K562 (cell line): Measurements from ENCODE around the gene GXYLT2. TPM values are rescaled to one million over a fixed set of nuclear protein-coding genes. Genes with fewer than 3 reads are reported as not detected.

Experiments
- ATAC-seq: fragments of 200-7000 bp; cut with Tn5 transposase; 3 replicates; pipeline ENCODE4 v1.9.1; 2020; ENCODE audit warnings: moderate library complexity
- BruUV-seq: library from RNA; stranded (reverse); fragments of 400-500 nt; replicated peaks from 2 replicates; lab custom pipeline; 2021; lab: Mats Ljungman, UMichigan
- CTCF ChIA-PET: fragments of 300-600 bp; formaldehyde crosslinking; extraction: SDS; loops from one replicate; lab custom pipeline; 2021; ENCODE audit warnings: low intra/inter-chr PET ratio; lab: Yijun Ruan, JAX
- POLR2A ChIA-PET: fragments of 300-600, 350-650 bp; sonication (Branson Sonifier 250); formaldehyde crosslinking; extraction: SDS; loops from one replicate; lab custom pipeline; 2021; ENCODE audit warnings: antibody characterized with exemption, inconsistent platforms; lab: Yijun Ruan, JAX
- DNase-seq, 4 experiments: peaks; one replicate each; pipeline versions ENCODE4 v3.0.0 to v3.0.0-alpha.2; 2011 to 2018; ENCODE audit warnings: low spot score in 3 of 4, mixed read lengths in 3 of 4; ENCODE audit errors: extremely low read depth in 1 of 4
- FAIRE-seq: peaks from 2 replicates; lab custom pipeline; 2011; peaks lifted over from hg19 to GRCh38; lab: Jason Lieb, UNC
- H2AFZ ChIP-seq: 2 replicates; pipeline ENCODE4 v1.6.0; 2011; ENCODE audit warnings: low read depth, low read length, control low read depth, inconsistent platforms
- H3K27ac ChIP-seq: fragments of 200-600 bp; 3 replicates; pipeline ENCODE4 v1.8.0; 2011; ENCODE audit warnings: low read depth, mild to moderate bottlenecking, control low read depth, inconsistent platforms, low read length, moderate library complexity, mixed read lengths; ENCODE audit errors: extremely low read depth
- H3K27me3 ChIP-seq, 2 experiments: fragments of 300-600 bp in 1 of 2; 2 replicates in 1 of 2; 3 replicates in 1 of 2; pipeline versions ENCODE4 v1.6.0 to v1.8.0; 2011; ENCODE audit warnings: inconsistent platforms in 2 of 2, low read length in 2 of 2, mild to moderate bottlenecking in 1 of 2, mixed read lengths in 1 of 2, moderate library complexity in 1 of 2; ENCODE audit not compliant: control insufficient read depth in 2 of 2, insufficient read depth in 2 of 2
- H3K36me3 ChIP-seq: fragments of 300-600 bp; 3 replicates; pipeline ENCODE4 v1.8.0; 2011; ENCODE audit warnings: mild to moderate bottlenecking, low read length, inconsistent platforms; ENCODE audit not compliant: control insufficient read depth, insufficient read depth
- H3K4me1 ChIP-seq, 2 experiments: fragments of 200-600 bp in 1 of 2; replicated peaks in 1 of 2; 2 replicates in 1 of 2; 3 replicates in 1 of 2; pipeline versions ENCODE4 v1.5.1 to v1.8.0; 2011; ENCODE audit warnings: inconsistent platforms in 2 of 2, low read length in 2 of 2, mild to moderate bottlenecking in 1 of 2, mixed read lengths in 1 of 2, moderate library complexity in 1 of 2; ENCODE audit not compliant: control insufficient read depth in 2 of 2, insufficient read depth in 2 of 2
- H3K4me2 ChIP-seq: 2 replicates; pipeline ENCODE4 v1.6.1; 2011; ENCODE audit warnings: low read length, control low read depth, inconsistent platforms, mixed read lengths; ENCODE audit not compliant: insufficient read depth
- H3K4me3 ChIP-seq: fragments of 200-600 bp; sonication (generic), shearing (Covaris generic); 2 replicates; pipeline ENCODE4 v1.5.1; 2016; ENCODE audit warnings: control low read depth, inconsistent platforms
- H3K79me2 ChIP-seq: fragments of 200-600 bp; 3 replicates; pipeline ENCODE4 v1.8.0; 2011; ENCODE audit warnings: low read length, inconsistent platforms; ENCODE audit not compliant: control insufficient read depth, insufficient read depth
- H3K9ac ChIP-seq, 2 experiments: 2 replicates each; pipeline versions ENCODE4 v1.6.0 to v1.6.1; 2011; ENCODE audit warnings: low read depth in 2 of 2, low read length in 2 of 2, control low read depth in 1 of 2, inconsistent platforms in 1 of 2, mild to moderate bottlenecking in 1 of 2, mixed read lengths in 1 of 2; ENCODE audit not compliant: insufficient read depth in 1 of 2
- H3K9me1 ChIP-seq: one replicate; pipeline ENCODE4 v1.6.0; 2011; ENCODE audit warnings: inconsistent platforms, mild to moderate bottlenecking, low read length, moderate library complexity; ENCODE audit not compliant: control insufficient read depth, insufficient read depth
- H3K9me3 ChIP-seq: replicated peaks from 2 replicates; pipeline ENCODE4 v1.5.1; 2011; ENCODE audit warnings: low read depth, low read length, inconsistent platforms; ENCODE audit not compliant: control insufficient read depth, insufficient read depth
- H4K20me1 ChIP-seq: replicated peaks from 2 replicates; pipeline ENCODE4 v1.6.1; 2011; ENCODE audit warnings: low read length, inconsistent platforms, mixed read lengths; ENCODE audit not compliant: control insufficient read depth, insufficient read depth
- ATF7 ChIP-seq: fragments of 450-650 bp; IDR thresholded peaks from 2 replicates; pipeline ENCODE4 v1.7.1; 2014; ENCODE audit warnings: mild to moderate bottlenecking, moderate library complexity
- HDAC2 ChIP-seq: fragments of 450-650 bp; IDR thresholded peaks from 2 replicates; pipeline ENCODE4 v1.6.1; 2016; ENCODE audit warnings: mild to moderate bottlenecking
- KLF13 ChIP-seq: fragments of 450-650 bp; IDR thresholded peaks from 2 replicates; pipeline ENCODE4 v1.6.1; 2016; ENCODE audit warnings: missing genetic modification characterization, low read depth, mild to moderate bottlenecking, missing compliant biosample characterization, moderate library complexity, borderline replicate concordance
- SRSF7 ChIP-seq: fragments of 200-400 bp; formaldehyde crosslinking; optimal IDR thresholded peaks from 2 replicates; pipeline ENCODE3; 2017; ENCODE audit warnings: mild to moderate bottlenecking, low read depth, low read length
- WGBS: fragments of 100-300 bp; shearing (Covaris generic); methylation state at CpG from one replicate; pipeline ENCODE4 v1.1.6; 2016; ENCODE audit warnings: low coverage, mixed read lengths; ENCODE audit not compliant: insufficient coverage; ENCODE audit errors: missing lambda C conversion rate; 5-methylcytosine and 5-hydroxymethylcytosine counted together
- in situ Hi-C: fragments of 300-500 bp; cut with MboI; formaldehyde crosslinking; loops from 4 replicates; pipeline ENCODE4 v1.15.0; 2018; ENCODE audit warnings: inconsistent platforms, mixed read lengths
- intact Hi-C: fragments of 100-400 bp; cut with micrococcal nuclease; formaldehyde crosslinking; loops from 2 replicates; pipeline ENCODE4 v1.14.2; 2022
- polyA plus RNA-seq, 8 experiments: library from polyadenylated mRNA; depleted of rRNA in 4 of 8; stranded (reverse) in 5 of 8; unstranded in 3 of 8; fragments of >200 nt; fragmentation: Nextera tagmentation in 2 of 8; fragmentation: Illumina TruSeq in 1 of 8; extraction: Ambion mirVana in 2 of 8; extraction: Trizol in 1 of 8; gene quantifications; 2 replicates each; pipeline versions ENCODE4 v1.2.1 to v1.2.3, GENCODE V29; 2011 to 2014; ENCODE audit warnings: inconsistent platforms in 1 of 8, missing spikeins in 1 of 8
- total RNA-seq, 7 experiments: library from RNA; depleted of rRNA in 6 of 7; stranded (reverse); fragments of >200 nt in 6 of 7; fragmentation: Illumina TruSeq in 2 of 7; extraction: Trizol in 2 of 7; gene quantifications; 2 replicates each; pipeline versions ENCODE4 v1.2.1 to v1.2.3, GENCODE V29; 2011 to 2021; ENCODE audit warnings: low replicate concordance in 1 of 7
- TF ChIP-seq, protein P1 (sequence below): fragments of 250-450 bp; sonication (Bioruptor Pico); IDR thresholded peaks from 2 replicates; pipeline ENCODE4 v1.5.0; 2020; ENCODE audit warnings: mild to moderate bottlenecking, borderline replicate concordance
- TF ChIP-seq, protein P2 (sequence below), 3 experiments: IDR thresholded peaks in 2 of 3; conservative IDR thresholded peaks in 1 of 3; 2 replicates each; pipeline ENCODE4 v1.5.1; 2011 to 2012; ENCODE audit warnings: low read length in 3 of 3, mild to moderate bottlenecking in 3 of 3, control low read depth in 2 of 3, improper control_type of control experiment in 1 of 3, inconsistent platforms in 1 of 3, low read depth in 1 of 3, mixed read lengths in 1 of 3, moderate library complexity in 1 of 3; ENCODE audit not compliant: insufficient read depth in 2 of 3
- TF ChIP-seq, protein P3 (sequence below): fragments of 450-650 bp; formaldehyde crosslinking; IDR thresholded peaks from 2 replicates; pipeline ENCODE4 v1.4.0; 2020; ENCODE audit warnings: mild to moderate bottlenecking, mixed read lengths

Gene GXYLT2
- total and polyA plus RNA-seq, 9 of the 15 experiments (the other 6 are each of a cell fraction or from before 2014, with no cell fraction given), result 0.71 to 6.0 (median 3.3) TPM

DNA sequence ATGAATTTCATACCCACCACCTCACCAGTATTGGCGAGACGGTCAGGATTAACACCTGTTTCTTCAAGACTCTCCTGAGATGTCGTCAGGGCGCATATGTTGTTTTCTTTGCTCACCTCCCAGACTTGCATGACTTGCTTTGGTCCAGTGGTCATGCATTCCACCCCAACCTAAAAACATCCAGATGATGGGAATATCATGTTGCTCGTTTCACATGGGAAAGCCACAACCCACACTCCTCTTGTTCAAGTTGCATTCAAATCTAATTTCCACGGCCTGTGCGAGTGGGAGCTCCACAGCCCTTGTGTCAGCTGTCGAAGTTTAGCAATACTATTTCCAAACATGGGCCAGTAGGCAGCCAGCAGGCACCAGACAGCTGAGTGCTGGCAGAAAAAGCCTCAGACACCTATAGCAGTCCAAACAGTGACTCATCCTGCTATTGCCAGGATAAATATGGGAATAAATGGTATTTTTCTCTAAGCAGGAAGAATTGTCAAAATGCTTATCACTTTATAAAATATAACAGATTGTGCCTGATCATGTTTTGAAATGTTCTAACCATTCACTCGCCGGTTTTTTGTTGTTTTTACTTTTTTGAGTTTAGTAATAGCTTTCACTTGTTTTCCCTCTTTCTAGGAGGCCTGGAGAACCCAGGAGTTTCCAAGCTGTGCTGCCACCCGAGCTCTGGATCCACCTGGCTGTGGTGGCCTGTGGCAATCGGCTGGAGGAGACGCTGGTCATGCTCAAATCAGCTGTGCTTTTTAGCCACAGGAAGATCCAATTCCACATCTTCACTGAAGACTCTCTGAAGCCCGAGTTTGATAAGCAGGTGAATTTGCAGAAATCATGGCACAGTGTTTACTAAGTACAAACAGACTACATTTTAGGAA lies 20.1 kb downstream of the GXYLT2 start (continued):
- TF ChIP-seq, protein P1, sequence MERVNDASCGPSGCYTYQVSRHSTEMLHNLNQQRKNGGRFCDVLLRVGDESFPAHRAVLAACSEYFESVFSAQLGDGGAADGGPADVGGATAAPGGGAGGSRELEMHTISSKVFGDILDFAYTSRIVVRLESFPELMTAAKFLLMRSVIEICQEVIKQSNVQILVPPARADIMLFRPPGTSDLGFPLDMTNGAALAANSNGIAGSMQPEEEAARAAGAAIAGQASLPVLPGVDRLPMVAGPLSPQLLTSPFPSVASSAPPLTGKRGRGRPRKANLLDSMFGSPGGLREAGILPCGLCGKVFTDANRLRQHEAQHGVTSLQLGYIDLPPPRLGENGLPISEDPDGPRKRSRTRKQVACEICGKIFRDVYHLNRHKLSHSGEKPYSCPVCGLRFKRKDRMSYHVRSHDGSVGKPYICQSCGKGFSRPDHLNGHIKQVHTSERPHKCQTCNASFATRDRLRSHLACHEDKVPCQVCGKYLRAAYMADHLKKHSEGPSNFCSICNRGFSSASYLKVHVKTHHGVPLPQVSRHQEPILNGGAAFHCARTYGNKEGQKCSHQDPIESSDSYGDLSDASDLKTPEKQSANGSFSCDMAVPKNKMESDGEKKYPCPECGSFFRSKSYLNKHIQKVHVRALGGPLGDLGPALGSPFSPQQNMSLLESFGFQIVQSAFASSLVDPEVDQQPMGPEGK (CRISPR knock-in tag), result no peak
- TF ChIP-seq SRSF7, result no peak

DNA sequence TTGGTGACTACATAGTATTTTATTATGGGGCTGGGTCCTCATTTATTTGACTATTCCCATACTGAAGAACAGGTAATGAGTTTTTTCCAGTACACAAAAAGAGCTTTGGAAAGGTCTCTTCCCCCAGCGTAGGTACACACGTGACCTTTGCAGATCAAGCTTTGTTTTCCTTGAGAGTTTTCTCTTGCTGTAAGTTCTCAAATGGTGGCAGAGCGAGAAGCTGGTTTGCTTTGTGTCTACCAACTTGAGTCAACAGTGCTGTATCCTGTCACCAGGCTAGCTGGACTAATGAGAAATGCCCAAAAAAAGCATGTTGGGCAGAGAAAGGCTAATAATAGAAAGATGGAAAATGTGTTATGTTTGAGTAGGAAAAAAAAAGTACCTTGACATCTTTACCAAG lies 21.7 kb downstream of the GXYLT2 start:
- Histone ChIP-seq H3K4me2 (no peak overlapping the region), H3K4me3 (no peak overlapping the region), H3K4me1 (no peaks in the 10 kb centered on the region; a peak in 2 of 5 replicates), H3K27ac (no peak overlapping the region), H3K9me1 (no peaks in the 10 kb centered on the region), H3K9ac (no peak overlapping the region), H3K9me3 (no peaks in the 10 kb centered on the region), H3K36me3 (no peaks in the 10 kb centered on the region), H3K79me2 (no peaks in the 10 kb centered on the region), H4K20me1 (no peaks in the 10 kb centered on the region), H3K27me3 (no peaks in the 10 kb centered on the region), H2AFZ (no peak overlapping the region)
- TF ChIP-seq KLF13 (no peak), HDAC2 (no peak), ATF7 (no peak)
- TF ChIP-seq, protein P2, sequence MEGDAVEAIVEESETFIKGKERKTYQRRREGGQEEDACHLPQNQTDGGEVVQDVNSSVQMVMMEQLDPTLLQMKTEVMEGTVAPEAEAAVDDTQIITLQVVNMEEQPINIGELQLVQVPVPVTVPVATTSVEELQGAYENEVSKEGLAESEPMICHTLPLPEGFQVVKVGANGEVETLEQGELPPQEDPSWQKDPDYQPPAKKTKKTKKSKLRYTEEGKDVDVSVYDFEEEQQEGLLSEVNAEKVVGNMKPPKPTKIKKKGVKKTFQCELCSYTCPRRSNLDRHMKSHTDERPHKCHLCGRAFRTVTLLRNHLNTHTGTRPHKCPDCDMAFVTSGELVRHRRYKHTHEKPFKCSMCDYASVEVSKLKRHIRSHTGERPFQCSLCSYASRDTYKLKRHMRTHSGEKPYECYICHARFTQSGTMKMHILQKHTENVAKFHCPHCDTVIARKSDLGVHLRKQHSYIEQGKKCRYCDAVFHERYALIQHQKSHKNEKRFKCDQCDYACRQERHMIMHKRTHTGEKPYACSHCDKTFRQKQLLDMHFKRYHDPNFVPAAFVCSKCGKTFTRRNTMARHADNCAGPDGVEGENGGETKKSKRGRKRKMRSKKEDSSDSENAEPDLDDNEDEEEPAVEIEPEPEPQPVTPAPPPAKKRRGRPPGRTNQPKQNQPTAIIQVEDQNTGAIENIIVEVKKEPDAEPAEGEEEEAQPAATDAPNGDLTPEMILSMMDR (IDR thresholded peaks at IDR 0.05 in 2 of 3, conservative IDR thresholded peaks at IDR 0.05 in 1 of 3; ENCODE audit: insufficient read depth in 2 of 3, low read depth in 1 of 3, low read length in 3 of 3), result no peak
- TF ChIP-seq, protein P3, sequence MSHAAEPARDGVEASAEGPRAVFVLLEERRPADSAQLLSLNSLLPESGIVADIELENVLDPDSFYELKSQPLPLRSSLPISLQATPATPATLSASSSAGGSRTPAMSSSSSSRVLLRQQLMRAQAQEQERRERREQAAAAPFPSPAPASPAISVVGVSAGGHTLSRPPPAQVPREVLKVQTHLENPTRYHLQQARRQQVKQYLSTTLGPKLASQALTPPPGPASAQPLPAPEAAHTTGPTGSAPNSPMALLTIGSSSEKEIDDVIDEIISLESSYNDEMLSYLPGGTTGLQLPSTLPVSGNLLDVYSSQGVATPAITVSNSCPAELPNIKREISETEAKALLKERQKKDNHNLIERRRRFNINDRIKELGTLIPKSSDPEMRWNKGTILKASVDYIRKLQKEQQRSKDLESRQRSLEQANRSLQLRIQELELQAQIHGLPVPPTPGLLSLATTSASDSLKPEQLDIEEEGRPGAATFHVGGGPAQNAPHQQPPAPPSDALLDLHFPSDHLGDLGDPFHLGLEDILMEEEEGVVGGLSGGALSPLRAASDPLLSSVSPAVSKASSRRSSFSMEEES (CRISPR knock-in tag), result no peak
- 82% methylated on average over 3 of the region's 3 CpGs for WGBS
- DNase-seq, result no peak
- no peak for ATAC-seq
- no TSS peak for BruUV-seq
- ChIA-PET CTCF (no interaction called here), POLR2A (interaction anchor here (0.6 kb wide), 1 partner anchor 25 kb away, joined by 3 read pairs; no protein-coding TSS in a partner anchor)
- FAIRE-seq, result no peak
- intact Hi-C loops (no loop called here), in situ Hi-C loops (no loop called here)
